CD8-positive, alpha-beta memory T cell (primary cell): ENCODE data around the gene IL1RL2. TPM values are rescaled to one million over a fixed set of nuclear protein-coding genes. Genes with fewer than 3 reads are reported as not detected.

Experiments
- CTCF ChIA-PET: fragments of 350-600 bp; sonication (Branson Sonifier 250); formaldehyde crosslinking; loops from one replicate; lab custom pipeline; 2021; ENCODE audit warnings: antibody characterized with exemption; lab: Charles Lee
- POLR2A ChIA-PET: fragments of 350-600 bp; sonication (Branson Sonifier 250); formaldehyde crosslinking; loops from one replicate; lab custom pipeline; 2021; ENCODE audit warnings: antibody characterized with exemption; lab: Charles Lee
- DNase-seq, 5 donors: peaks; one replicate each; pipeline versions ENCODE4 v3.0.0 to v3.0.0-alpha.2; 2020 to 2022; ENCODE audit warnings: mixed read lengths in 1 of 5
- H3K27ac ChIP-seq: one replicate; pipeline ENCODE4 v1.7.0; 2013; ENCODE audit warnings: low read depth, mild to moderate bottlenecking, low read length, moderate library complexity
- H3K27me3 ChIP-seq: 2 replicates; pipeline ENCODE4 v1.7.0; 2013; ENCODE audit warnings: low read length, mild to moderate bottlenecking; ENCODE audit not compliant: insufficient read depth, poor library complexity, severe bottlenecking
- H3K36me3 ChIP-seq: 2 replicates; pipeline ENCODE4 v1.7.0; 2013; ENCODE audit warnings: mild to moderate bottlenecking, low read length, moderate library complexity; ENCODE audit not compliant: insufficient read depth
- H3K4me1 ChIP-seq: 2 replicates; pipeline ENCODE4 v1.7.0; 2013; ENCODE audit warnings: mild to moderate bottlenecking, low read length, moderate library complexity; ENCODE audit not compliant: insufficient read depth
- H3K4me3 ChIP-seq: 2 replicates; pipeline ENCODE4 v1.7.0; 2013; ENCODE audit warnings: mild to moderate bottlenecking, low read length
- H3K9me3 ChIP-seq: 2 replicates; pipeline ENCODE4 v1.7.0; 2013; ENCODE audit warnings: mild to moderate bottlenecking, low read length
- H3K27ac Mint-ChIP-seq, 8 donors: one replicate each; pipeline ENCODE4 v1.8.0; 2020 to 2021; ENCODE audit warnings: mixed read lengths in 8 of 8, mild to moderate bottlenecking in 6 of 8, inconsistent platforms in 3 of 8, moderate library complexity in 3 of 8
- H3K27me3 Mint-ChIP-seq, 2 donors: one replicate each; pipeline ENCODE4 v1.8.0; 2020 to 2021; ENCODE audit warnings: mixed read lengths in 2 of 2, mild to moderate bottlenecking in 1 of 2, moderate library complexity in 1 of 2
- H3K36me3 Mint-ChIP-seq, 3 donors: one replicate each; pipeline ENCODE4 v1.8.0; 2020 to 2021; ENCODE audit warnings: mixed read lengths in 3 of 3, inconsistent platforms in 1 of 3, mild to moderate bottlenecking in 1 of 3
- H3K4me1 Mint-ChIP-seq, 3 donors: one replicate each; pipeline ENCODE4 v1.8.0; 2020 to 2021; ENCODE audit warnings: mixed read lengths in 3 of 3, inconsistent platforms in 1 of 3, mild to moderate bottlenecking in 1 of 3
- H3K4me3 Mint-ChIP-seq, 7 donors: one replicate each; pipeline ENCODE4 v1.8.0; 2020 to 2021; ENCODE audit warnings: mixed read lengths in 7 of 7, mild to moderate bottlenecking in 6 of 7, moderate library complexity in 4 of 7, inconsistent platforms in 2 of 7
- H3K9me3 Mint-ChIP-seq, 5 donors: one replicate each; pipeline ENCODE4 v1.8.0; 2020 to 2022; ENCODE audit warnings: mixed read lengths in 5 of 5, mild to moderate bottlenecking in 3 of 5, moderate library complexity in 2 of 5, inconsistent platforms in 1 of 5
- polyA plus RNA-seq: library from polyadenylated mRNA; unstranded; fragments of 300-500 nt; fragmentation: Illumina TruSeq; gene quantifications from one replicate; pipeline ENCODE4 v1.2.3, GENCODE V29; 2021
- total RNA-seq, 2 experiments: library from RNA; stranded (reverse); gene quantifications; one replicate each; pipeline ENCODE4 v1.2.3, GENCODE V29; 2021

Gene IL1RL2
- total and polyA plus RNA-seq, 3 experiments from 2014 or later: 0.13 to 0.33 TPM; not detected in 1

DNA sequence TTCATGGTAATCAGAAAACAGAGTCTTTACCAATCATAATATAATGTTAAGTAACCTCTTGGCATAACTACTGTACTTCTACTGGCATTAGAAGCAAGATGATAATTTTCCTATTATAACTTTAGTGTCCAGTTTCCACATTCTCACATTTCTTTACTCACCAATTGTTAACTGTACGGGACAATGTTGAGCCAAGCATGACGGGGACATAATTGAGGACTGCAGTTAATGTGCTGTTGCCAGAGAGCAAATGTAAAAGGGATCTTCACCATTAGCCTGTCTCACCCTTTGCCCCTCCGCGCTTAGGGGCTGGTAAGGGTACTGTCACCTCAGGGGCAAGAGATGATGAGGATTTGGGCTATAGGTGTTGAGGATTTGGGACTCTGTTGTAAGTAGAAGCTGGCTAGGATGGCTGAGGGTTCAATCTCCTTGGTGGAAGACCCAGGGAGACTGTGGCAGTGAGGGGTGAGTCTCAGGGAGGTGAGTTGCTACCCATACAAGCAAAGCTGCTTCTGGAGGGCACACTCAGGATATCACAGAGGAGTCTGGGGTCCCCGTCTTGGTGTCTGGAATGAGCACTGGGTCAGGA, 70.1 kb downstream of the IL1RL2 start:
- H3K27ac Mint-ChIP-seq: peak overlapping the region in 2 of 8 donors; percentile 75 to 83
- Histone ChIP-seq H3K36me3 (no peaks in the 10 kb centered on the region), H3K4me3 (no peak overlapping the region), H3K27me3 (no peaks in the 10 kb centered on the region), H3K9me3 (no peaks in the 10 kb centered on the region), H3K4me1 (peaks cover 37% of the 10 kb centered on the region), H3K27ac (no peak overlapping the region)
- CTCF ChIA-PET: interaction anchor here (5.7 kb wide), 1 partner anchor 16 kb away, joined by 31 read pairs; no protein-coding TSS in a partner anchor
- peaks cover 0 to 8% (median 4%) of the 10 kb centered on the region in 3 donors for H3K36me3 Mint-ChIP-seq
- no peak for DNase-seq
- POLR2A ChIA-PET: no interaction called here
- H3K27me3 Mint-ChIP-seq: peaks cover 0 to 3% of the 10 kb centered on the region in 2 donors
- peaks cover 0 to 2% (median 0%) of the 10 kb centered on the region in 5 donors for H3K9me3 Mint-ChIP-seq
- peaks cover 58 to 63% (median 62%) of the 10 kb centered on the region in 3 donors for H3K4me1 Mint-ChIP-seq
- peak overlapping the region in 5 of 7 donors; percentile 3 to 69 (median 30) for H3K4me3 Mint-ChIP-seq

DNA sequence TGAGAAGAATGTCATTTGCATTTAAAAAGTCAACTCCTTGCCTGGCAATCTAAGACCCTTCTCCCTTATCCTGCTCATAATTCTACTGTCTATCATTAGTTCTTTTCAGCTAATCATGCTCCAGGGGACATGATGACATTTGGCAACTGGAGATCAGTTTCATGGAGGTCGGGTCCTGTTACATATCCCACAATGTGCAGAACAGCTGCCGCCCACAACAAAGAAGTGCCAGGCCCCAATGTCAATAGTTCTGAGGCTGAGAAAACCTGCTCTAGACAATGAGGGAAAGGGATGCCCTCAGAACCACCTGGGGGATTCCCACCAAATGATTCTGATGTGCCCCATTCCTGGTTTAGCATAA, 71.2 kb downstream of the IL1RL2 start:
- peaks cover 0 to 2% (median 0%) of the 10 kb centered on the region in 5 donors for H3K9me3 Mint-ChIP-seq
- H3K27me3 ChIP-seq: no peaks in the 10 kb centered on the region
- no peak overlapping the region for H3K4me3 ChIP-seq
- no peak for DNase-seq
- H3K27me3 Mint-ChIP-seq: no peaks in the 10 kb centered on the region
- peak overlapping the region in 4 of 8 donors; percentile 19 to 95 (median 69) for H3K27ac Mint-ChIP-seq
- H3K4me3 Mint-ChIP-seq: peak overlapping the region in 2 of 7 donors; percentile 10 to 28
- POLR2A ChIA-PET: interaction anchor here (0.5 kb wide), 1 partner anchor 1192 kb away, joined by 3 read pairs; no protein-coding TSS in a partner anchor
- H3K27ac ChIP-seq: no peak overlapping the region
- no peaks in the 10 kb centered on the region for H3K9me3 ChIP-seq
- peaks cover 49 to 53% (median 52%) of the 10 kb centered on the region in 3 donors for H3K4me1 Mint-ChIP-seq
- CTCF ChIA-PET: interaction anchor here (5.7 kb wide), 1 partner anchor 17 kb away, joined by 31 read pairs; no protein-coding TSS in a partner anchor
- H3K4me1 ChIP-seq: peaks cover 45% of the 10 kb centered on the region
- no peaks in the 10 kb centered on the region for H3K36me3 ChIP-seq
- H3K36me3 Mint-ChIP-seq: peaks cover 0 to 8% (median 4%) of the 10 kb centered on the region in 3 donors

- DNase-seq: no peak
- Histone ChIP-seq H3K4me3 (no peak overlapping the region), H3K4me1 (peaks cover 41% of the 10 kb centered on the region), H3K27ac (no peak overlapping the region), H3K9me3 (no peaks in the 10 kb centered on the region), H3K36me3 (no peaks in the 10 kb centered on the region), H3K27me3 (no peaks in the 10 kb centered on the region)
- CTCF ChIA-PET: interaction anchor here (5.7 kb wide), 1 partner anchor 18 kb away, joined by 31 read pairs; no protein-coding TSS in a partner anchor
- Mint-ChIP-seq H3K36me3 (peaks cover 0 to 8% (median 4%) of the 10 kb centered on the region in 3 donors), H3K27ac (peak overlapping the region; percentile 57 to 95 (median 84)), H3K4me3 (peak overlapping the region in 5 of 7 donors; percentile 17 to 79 (median 74)), H3K4me1 (peaks cover 45 to 49% (median 47%) of the 10 kb centered on the region in 3 donors), H3K9me3 (peaks cover 0 to 2% (median 0%) of the 10 kb centered on the region in 5 donors), H3K27me3 (no peaks in the 10 kb centered on the region)
- POLR2A ChIA-PET: no interaction called here
Measured at GRCh38 chr2:102258386-102259074, 71.7 kb downstream of the IL1RL2 start.

- no peak overlapping the region for H3K27ac ChIP-seq
- ChIA-PET CTCF (interaction anchor here (1.5 to 1.8 kb wide), 2 partner anchors 9 to 21 kb away, joined by 6 to 7 read pairs; no protein-coding TSS in a partner anchor), POLR2A (no interaction called here)
- H3K27ac Mint-ChIP-seq: no peak overlapping the region
- peaks cover 35% of the 10 kb centered on the region for H3K4me1 ChIP-seq
- no peak overlapping the region for H3K4me3 Mint-ChIP-seq
- no peak for DNase-seq
- peaks cover 0 to 4% (median 3%) of the 10 kb centered on the region in 3 donors for H3K36me3 Mint-ChIP-seq
- H3K4me1 Mint-ChIP-seq: peaks cover 27 to 49% (median 47%) of the 10 kb centered on the region in 3 donors
- H3K36me3 ChIP-seq: no peaks in the 10 kb centered on the region
- no peak overlapping the region for H3K4me3 ChIP-seq
- H3K9me3 ChIP-seq: no peaks in the 10 kb centered on the region
- no peaks in the 10 kb centered on the region for H3K9me3 Mint-ChIP-seq
- H3K27me3 ChIP-seq: no peaks in the 10 kb centered on the region
- no peaks in the 10 kb centered on the region for H3K27me3 Mint-ChIP-seq
Measured at GRCh38 chr2:102261467-102262135, 74.8 kb downstream of the IL1RL2 start.

DNA sequence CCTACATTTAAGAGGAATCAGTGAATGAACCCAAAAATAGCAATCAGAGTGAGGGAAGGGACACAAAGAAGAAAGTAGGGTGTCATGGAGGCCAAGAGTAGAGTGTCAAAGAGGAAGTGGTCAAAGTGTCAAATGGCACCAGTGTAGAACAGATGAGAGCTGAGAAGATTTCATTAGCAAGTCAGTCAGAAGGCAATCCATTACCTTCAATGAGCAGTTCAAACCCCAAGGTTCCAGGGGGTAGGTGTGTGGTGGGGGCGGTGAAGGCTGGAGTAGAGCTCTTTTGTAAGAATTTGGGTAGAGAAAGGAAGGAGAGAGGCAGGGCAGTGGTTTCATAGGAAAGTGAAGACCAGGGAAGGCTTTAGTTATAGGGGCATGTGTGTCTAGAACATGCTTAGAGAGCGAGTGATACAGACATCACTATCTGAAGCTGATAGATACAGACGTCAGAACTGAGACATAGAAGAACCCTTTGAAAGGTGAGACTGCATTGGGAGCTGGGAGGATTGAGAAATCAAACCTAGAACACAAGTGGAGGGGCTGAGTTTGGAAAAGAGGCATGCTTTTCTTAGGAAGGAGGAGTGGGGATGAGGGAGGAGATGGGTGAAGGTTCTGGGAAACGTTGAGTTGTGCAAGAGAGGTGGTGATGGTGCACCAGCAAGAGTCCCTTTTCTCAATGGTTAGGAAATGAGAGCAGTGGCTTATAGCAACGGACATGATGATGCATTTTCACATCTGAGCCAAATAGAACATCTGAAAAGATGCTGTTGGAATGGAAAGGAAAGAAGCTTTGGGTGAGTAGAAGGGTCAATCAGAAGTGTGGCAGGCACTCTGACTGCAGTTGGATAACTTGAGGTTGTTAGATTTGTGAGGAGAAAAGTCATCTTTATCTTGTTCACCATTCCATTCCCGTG, 75.7 kb downstream of the IL1RL2 start:
- peaks cover 29% of the 10 kb centered on the region for H3K4me1 ChIP-seq
- CTCF ChIA-PET: interaction anchor here (0.9 to 1.8 kb wide), 6 partner anchors 10 to 93 kb away, joined by 3 to 7 read pairs (median 4); partner anchors contain the start of gene IL18R1
- no peak overlapping the region for H3K27ac Mint-ChIP-seq

DNA sequence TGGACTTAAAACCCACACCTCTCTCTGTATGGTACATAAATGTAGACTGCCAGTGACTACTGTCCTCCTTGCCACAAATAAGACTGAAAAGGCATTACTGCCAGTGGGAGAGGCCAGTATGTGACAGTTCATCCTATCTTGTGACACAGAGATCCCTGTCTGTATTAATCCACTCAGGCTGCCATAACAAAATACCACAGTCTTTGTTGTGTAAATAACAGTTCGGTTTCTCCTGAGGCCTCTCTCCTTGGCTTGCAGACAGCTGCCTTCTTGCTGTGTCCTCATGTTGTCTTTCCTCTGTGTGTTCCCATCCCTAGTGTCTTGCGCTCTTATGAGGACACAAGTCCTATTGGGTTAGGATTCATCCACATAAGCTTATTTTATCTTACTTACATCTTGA, 78.1 kb downstream of the IL1RL2 start:
- no peaks in the 10 kb centered on the region for H3K9me3 ChIP-seq
- H3K9me3 Mint-ChIP-seq: no peaks in the 10 kb centered on the region
- H3K4me1 ChIP-seq: peaks cover 13% of the 10 kb centered on the region
- H3K36me3 ChIP-seq: no peaks in the 10 kb centered on the region
- ChIA-PET CTCF (interaction anchor here (0.6 to 1.7 kb wide), 2 partner anchors 13 to 24 kb away, joined by 3 to 5 read pairs; no protein-coding TSS in a partner anchor), POLR2A (no interaction called here)
- no peak overlapping the region for H3K27ac ChIP-seq
- H3K27ac Mint-ChIP-seq: peak overlapping the region in 4 of 8 donors; percentile 16 to 69 (median 50)
- peak overlapping the region in 2 of 7 donors; percentile 19 to 43 for H3K4me3 Mint-ChIP-seq
- peaks cover 0 to 4% of the 10 kb centered on the region in 2 donors for H3K27me3 Mint-ChIP-seq
- peaks cover 0 to 3% (median 1%) of the 10 kb centered on the region in 3 donors for H3K36me3 Mint-ChIP-seq
- peaks cover 0 to 18% (median 18%) of the 10 kb centered on the region in 3 donors for H3K4me1 Mint-ChIP-seq
- DNase-seq: no peak
- no peak overlapping the region for H3K4me3 ChIP-seq
- H3K27me3 ChIP-seq: no peaks in the 10 kb centered on the region

More for the DNA sequence above, 75.7 kb downstream of the IL1RL2 start:
- Histone ChIP-seq H3K27me3 (no peaks in the 10 kb centered on the region), H3K9me3 (no peaks in the 10 kb centered on the region), H3K4me3 (no peak overlapping the region), H3K27ac (no peak overlapping the region), H3K36me3 (no peaks in the 10 kb centered on the region)
- Mint-ChIP-seq H3K4me3 (no peak overlapping the region), H3K27me3 (no peaks in the 10 kb centered on the region), H3K9me3 (no peaks in the 10 kb centered on the region), H3K36me3 (peaks cover 0 to 4% (median 3%) of the 10 kb centered on the region in 3 donors), H3K4me1 (peaks cover 18 to 40% (median 38%) of the 10 kb centered on the region in 3 donors)
- peak in 1 of 5 donors; percentile 27 for DNase-seq
- POLR2A ChIA-PET: no interaction called here

DNA sequence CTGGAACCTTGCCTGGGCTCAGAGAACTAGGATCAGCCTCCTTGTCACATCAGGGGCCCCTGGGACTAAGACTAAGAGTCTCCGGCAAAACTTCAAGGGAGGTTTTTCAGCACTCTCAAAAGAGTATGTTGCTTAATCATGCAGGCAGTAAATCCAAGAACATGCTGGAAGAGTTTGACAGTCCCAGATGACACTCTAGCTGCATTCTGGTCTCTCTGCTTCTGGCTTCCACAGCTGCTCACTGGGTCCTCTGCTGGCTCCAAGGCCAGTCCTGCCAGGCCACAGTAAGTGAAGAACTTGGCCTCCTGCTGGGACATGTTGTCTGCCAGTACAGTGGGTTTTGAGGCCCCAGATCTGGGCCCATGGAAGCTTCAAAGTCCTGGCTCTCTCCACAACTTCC, 79.4 kb downstream of the IL1RL2 start:
- Histone ChIP-seq H3K36me3 (no peaks in the 10 kb centered on the region), H3K27me3 (no peaks in the 10 kb centered on the region), H3K9me3 (no peaks in the 10 kb centered on the region), H3K4me1 (peaks cover 13% of the 10 kb centered on the region), H3K27ac (no peak overlapping the region), H3K4me3 (no peak overlapping the region)
- Mint-ChIP-seq H3K27ac (no peak overlapping the region), H3K27me3 (peaks cover 1 to 11% of the 10 kb centered on the region in 2 donors), H3K9me3 (no peaks in the 10 kb centered on the region), H3K4me3 (no peak overlapping the region), H3K36me3 (peaks cover 0 to 7% (median 1%) of the 10 kb centered on the region in 3 donors), H3K4me1 (peaks cover 0 to 19% (median 18%) of the 10 kb centered on the region in 3 donors)
- no peak for DNase-seq
- CTCF ChIA-PET: interaction anchor here (1.0 to 2.4 kb wide), 4 partner anchors 14 to 182 kb away, joined by 3 to 10 read pairs (median 6); no protein-coding TSS in a partner anchor
- POLR2A ChIA-PET: no interaction called here
